ENCODE results near the gene CCDC9B.

The CCDC9B gene

DNA sequence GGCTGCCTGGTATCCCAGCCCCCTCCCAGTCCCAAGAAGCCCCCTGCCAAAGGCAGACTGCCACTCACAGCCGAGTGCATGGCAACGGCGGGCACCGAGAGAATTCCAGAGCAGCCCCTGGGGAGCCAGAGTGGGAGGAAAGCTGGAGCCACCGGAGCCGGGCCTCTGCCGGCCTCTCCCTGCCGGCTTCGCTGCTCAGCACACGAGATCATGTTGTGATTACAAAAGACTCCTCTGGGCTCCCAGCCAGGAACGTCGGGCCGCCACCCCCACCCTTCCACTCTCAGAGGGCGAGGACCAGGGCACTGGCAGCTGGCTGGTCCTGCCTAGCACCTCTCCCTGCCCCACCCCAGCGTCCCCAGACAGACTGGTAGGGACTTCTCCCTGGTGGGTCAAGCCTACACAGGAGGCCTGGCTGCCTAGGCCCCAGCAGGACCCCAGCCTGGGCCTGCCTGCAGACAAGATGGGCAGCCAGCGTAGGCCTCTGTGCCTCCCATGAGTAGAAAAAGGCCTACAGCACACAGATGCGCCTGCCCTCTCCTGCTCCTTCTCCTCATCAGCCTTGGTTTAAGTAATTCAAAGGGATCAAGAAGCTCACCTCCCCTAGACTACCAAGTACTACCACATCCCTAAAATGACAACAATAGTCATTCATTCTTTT, at the start of gene CCDC9B:
TSS of gene CCDC9B (minus strand) at position 200 of the 661 bp plus-strand sequence. CDS start at position 80, 120 bp downstream.
- DNase-seq: peak; percentile 72

DNA sequence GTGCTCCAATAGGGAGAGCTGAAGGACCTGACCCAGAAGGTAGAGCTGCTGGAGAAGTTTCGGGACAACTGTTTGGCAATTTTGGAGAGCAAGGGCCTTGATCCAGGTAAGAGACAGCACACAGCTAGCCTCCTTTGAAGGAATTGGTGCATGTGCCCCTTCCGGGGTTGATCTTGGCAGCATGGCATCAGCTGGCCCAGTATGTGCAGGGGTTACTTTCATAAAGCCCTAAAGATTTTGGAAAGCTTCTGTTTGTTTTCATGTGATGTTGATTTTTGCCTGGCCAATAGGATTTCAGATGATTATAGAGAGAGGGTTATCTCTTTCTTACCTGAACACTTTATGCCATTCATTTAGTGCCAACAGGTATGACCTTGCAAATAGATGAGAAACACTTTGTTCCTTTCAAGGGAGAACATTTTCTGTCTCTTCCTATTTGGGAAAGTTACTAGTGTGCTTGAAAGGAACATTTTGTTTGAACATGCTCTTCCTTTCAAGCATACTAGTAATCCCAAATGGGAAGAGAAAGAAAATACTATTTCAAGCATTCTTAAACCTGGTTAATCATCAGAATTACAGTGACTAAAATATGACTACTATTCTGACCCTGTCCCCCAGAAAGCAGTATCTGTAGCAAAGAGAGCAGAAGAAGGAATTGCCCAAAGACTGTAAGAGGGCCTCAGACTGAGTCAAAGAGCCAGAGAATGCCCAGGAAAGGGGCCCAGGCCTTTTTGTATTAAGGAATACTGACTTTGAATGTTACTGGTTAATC, 49.3 kb upstream of the CCDC9B start:
- DNase-seq: no peak

DNA sequence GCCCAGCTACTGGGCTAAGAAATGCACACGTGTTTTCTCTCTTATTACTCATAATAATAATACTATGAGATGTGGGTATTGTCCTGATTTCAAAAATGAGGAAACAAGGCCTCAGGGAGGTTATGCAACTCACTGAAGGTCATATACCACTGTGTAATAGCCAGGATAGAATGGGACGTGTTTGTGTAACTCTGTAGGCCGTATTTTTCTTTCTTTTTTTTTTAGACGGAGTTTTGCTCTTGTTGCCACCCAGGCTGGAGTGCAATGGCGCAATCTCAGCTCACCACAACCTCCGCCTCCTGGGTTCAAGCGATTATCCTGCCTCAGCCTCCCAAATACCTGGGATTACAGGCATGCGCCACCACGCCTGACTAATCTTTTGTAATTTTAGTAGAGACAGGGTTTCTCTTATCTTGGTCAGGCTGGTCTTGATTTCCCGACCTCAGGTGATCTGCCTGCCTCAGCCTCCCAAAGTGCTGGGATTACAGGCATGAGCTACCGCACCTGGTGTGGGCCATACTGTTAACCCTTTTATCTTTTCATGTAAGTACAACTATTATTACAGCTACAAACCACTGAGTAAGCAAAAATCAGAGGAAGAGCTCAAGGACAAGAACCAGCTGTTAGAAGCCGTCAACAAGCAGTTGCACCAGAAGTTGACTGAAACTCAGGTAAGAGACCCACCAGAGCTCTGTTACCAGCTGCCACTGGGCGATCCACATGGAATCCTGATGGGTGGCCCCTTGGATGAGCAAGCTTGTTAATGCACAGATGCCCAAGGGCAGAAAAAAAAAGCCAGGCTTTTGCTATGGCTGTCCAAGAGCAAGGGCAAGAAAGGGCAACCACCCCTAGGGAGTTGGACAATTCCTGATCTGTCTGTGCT, 48.4 kb upstream of the CCDC9B start:
- no peak for DNase-seq

DNA sequence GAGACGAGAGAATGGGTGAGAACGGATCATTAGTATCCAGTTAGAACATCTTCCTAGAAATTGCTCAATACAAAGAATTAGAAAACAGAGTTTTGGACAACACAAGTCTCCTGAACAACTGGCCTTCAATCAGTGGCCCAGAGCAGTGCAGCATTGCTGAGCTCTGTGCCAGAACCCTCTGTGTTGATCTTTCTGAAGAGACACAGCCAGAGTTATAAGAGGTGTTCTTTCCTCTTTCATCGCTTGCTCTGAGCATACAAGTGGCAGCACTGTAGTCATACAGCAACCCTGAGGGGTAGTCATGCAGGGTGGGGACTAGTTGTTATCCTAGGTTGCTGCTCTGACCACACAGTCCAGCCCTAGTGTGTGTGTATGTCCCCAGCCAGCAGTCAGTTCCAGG, 45.7 kb upstream of the CCDC9B start:
- no peak for DNase-seq

DNA sequence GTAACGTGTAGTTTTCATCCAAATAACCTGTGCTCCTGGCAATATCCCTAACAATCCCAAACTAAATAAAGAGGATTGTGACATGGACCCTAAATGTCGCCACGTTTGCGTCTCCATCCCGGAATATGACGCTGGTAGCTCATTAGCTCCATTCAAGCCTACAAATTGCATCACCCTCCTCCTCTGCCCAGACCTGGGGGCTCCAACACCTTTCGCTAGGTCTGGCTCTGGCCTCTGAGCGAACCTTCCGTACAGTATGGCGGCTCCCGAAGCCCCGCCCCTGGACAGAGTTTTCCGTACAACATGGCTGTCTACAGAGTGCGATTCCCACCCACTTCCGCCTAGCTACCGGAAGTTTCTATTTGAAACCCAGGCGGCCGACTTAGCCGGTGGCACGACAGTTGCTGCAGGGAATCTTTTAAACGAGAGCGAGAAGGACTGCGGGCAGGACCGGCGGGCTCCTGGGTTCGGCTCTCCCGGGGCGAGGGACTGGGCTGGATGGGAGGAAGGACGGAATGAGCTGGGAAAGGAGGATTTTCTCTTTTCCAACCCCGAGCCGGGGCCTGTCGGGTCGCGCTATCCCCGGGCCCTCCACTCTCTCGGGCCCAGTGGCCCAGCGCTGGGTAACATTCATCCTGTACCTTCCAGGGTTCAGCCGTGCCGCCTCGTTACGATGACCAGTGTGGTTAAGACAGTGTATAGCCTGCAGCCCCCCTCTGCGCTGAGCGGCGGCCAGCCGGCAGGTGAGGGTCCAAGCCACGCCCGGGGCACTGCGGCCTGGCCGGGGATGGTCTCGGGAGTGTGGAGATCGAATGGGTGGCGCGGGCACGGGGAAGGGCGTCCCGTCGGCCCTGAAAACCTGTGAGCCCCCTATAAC, 42.1 kb upstream of the CCDC9B start, which contains the start of gene KNSTRN:
TSS of gene KNSTRN (plus strand) at position 142 of the 877 bp plus-strand sequence. CDS start at position 257, 115 bp downstream.
- DNase-seq: peak; percentile 78

DNA sequence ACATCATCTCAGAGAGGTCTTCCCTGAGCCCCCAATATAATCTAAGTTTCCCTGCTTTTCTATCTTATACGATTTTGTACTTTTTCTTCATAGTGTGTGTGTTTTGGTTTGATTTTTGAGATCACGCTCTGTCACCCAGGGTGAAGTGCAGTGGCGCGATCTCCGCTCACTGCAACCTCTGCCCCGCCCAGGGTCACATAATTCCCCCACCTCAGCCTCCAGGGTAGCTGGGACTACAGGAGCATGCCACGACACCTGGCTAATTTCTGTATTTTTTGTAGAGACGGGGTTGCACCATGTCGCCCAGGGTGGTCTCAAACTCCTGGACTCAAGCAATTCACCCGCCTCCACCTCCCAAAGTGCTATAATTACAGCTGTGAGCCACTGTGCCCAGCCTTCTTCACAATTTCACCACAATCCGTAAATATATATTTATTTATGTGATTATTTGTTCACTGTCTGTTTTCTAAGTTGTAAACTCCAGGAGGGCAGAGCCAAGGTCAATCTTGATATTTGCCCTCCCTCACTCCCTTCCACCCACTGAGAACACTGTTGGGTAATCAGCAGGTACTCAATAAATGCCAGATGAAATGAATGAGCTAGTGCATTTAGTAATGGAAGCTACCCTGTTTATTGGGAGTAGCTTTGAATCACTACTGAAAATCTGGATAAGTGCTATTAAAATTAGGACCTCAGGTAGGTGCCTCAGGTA, 41.2 kb upstream of the CCDC9B start:
- no peak for DNase-seq

DNA sequence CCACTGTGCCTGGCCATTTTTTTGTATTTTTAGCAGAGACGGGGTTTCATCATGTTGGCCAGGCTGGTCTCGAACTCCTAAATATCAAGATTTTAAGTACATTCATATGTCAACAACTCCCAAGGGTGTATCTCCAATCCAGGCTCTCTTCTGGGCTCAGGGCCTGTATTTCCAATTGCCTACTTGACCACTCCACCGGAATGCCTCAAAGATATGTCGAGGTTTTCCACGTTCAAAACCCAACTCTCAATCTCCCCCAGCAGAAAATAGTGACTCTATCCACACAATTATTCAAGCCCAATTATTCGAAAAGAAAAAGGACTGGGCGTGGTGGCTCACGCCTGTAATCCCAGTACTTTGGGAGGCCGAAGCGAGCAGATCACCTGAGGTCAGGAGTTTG, 39.9 kb upstream of the CCDC9B start:
- no peak for DNase-seq

DNA sequence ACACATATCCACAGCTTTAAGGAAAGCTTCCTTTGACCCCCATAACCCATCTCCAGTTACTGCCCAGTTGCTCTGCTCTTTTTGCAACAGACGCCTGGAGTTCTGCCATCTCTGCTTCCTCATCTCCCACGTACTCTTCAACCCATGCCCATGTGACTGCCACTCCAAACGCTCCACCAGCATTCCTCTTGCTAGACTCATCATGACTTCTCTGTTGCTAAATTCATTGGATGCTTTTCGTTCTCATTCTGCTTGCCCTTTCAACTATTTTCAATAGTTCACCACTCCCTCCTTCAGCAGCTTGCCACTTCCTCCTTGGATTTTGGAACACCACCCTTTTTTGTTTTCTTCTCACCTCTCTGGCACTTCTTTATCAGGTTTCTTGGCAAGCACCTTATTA, 39.1 kb upstream of the CCDC9B start:
- DNase-seq: no peak

DNA sequence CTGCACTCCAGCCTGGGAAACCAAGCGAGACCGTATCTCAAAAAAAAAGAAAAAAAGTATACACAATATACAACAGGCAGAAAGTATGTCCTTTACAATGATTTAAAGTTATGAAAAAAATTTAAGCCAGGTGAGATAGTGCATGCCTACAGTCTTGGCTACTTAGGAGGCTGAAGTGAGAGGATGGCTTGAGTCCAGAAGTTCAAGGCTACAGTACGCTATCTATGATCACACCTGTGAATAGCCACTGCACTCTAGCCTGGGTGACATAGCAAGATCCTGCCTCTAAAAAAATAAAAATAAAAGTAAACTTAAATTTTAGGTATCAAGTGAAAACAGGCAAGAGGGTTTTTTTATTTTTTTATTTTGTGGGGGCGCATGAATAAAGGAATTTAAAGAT, 38.6 kb upstream of the CCDC9B start:
- DNase-seq: no peak

DNA sequence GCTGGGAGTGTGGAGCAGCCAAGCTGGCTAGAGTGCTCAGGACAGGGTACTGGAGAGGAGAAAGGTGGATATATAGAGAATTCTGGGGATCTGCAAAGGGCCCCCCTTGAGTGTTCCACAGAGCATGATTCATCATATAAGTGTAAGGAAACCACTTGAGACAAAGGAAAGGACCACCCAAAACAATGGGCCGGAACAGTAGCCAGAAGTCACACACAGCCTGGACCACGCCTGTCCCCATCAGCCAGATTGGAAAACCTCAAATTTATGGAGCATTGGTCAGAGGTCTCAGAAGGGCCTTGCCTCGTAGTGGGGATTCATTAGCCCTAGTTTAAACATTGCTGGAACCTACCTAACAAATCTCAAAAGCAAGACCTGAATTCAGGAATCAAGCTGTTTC, 36.9 kb upstream of the CCDC9B start:
- DNase-seq: no peak

DNA sequence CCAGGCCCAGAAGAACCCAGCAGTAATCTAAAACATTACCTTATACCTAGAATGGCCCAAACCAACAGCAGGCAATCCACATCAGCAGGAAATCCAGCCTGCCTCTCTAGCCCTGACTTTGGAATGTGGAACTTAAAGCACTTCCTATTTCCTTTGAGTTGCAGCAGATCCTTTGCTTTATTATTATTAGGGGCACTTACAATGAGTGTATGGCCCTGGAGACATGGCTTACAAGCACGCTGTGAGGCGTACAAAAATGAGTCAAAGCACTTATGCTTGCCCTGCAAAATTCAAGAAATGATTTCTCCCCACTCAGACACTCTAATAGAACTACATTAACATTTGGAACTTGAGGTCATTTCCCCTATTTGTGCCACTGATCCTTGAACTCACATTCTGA, 32.2 kb upstream of the CCDC9B start:
- DNase-seq: no peak

DNA sequence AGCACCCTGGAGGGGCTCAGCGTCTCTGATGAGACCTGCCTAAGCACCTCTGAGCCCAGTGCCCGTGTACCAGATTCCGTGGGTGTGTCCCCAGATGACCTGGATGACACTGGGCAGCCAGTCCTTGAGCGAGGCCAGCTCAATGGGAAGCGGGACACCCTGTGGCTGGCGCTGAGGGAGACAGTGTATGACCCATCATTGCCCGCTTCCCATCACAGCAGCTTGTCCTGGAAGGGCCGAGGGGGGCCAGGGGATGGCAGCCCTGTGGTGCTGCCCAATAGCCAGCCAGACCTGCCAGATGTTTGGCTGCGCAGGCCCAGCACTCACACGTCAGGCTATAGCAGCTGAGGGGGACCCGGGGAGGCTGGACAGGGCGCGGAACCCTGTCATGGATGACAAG, 29.2 kb upstream of the CCDC9B start:
- no peak for DNase-seq

DNA sequence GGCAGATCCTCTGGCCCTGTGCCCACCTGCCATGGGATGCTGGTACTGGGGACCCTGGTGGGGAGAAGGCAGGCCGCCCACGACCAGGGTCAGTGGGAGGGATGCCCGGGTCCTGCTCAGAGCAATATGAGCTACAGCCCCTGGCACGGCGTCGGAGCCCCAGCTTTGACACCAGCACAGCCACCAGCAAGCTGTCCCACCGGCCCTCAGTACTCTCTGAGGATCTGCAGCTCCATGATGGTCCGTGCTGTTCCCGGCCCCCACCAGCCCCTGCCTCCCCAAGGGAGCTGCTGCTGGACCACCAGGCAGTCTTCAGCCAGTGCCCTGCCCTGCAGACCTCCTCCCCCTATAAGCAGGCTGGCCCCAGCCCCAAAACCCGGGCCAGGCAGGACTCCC, 28.7 kb upstream of the CCDC9B start:
- no peak for DNase-seq

DNA sequence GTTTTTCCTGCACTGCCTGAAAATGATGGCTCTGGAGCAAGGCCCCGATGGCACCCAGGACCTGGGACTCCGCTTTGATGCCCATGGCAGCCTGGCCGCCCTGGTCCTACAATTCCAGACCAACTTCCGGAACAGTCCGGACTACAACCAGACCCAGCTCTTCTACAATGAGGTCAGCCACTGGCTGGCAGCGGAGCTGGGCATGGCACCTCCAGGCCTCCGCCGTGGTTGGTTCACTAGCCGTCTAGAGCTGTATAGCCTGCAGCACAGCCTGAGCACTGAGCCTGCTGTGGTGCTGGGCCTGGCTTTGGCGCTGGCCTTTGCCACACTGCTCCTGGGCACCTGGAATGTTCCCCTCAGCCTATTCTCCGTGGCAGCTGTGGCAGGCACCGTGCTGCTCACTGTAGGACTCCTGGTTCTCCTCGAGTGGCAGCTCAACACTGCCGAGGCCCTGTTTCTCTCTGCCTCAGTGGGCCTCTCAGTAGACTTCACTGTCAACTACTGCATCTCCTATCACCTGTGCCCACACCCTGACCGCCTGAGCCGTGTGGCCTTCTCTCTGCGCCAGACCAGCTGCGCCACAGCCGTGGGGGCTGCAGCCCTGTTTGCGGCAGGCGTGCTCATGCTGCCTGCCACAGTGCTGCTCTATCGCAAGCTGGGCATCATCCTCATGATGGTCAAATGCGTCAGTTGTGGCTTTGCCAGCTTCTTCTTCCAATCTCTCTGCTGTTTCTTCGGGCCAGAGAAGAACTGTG, 28.2 kb upstream of the CCDC9B start:
- DNase-seq: no peak

DNA sequence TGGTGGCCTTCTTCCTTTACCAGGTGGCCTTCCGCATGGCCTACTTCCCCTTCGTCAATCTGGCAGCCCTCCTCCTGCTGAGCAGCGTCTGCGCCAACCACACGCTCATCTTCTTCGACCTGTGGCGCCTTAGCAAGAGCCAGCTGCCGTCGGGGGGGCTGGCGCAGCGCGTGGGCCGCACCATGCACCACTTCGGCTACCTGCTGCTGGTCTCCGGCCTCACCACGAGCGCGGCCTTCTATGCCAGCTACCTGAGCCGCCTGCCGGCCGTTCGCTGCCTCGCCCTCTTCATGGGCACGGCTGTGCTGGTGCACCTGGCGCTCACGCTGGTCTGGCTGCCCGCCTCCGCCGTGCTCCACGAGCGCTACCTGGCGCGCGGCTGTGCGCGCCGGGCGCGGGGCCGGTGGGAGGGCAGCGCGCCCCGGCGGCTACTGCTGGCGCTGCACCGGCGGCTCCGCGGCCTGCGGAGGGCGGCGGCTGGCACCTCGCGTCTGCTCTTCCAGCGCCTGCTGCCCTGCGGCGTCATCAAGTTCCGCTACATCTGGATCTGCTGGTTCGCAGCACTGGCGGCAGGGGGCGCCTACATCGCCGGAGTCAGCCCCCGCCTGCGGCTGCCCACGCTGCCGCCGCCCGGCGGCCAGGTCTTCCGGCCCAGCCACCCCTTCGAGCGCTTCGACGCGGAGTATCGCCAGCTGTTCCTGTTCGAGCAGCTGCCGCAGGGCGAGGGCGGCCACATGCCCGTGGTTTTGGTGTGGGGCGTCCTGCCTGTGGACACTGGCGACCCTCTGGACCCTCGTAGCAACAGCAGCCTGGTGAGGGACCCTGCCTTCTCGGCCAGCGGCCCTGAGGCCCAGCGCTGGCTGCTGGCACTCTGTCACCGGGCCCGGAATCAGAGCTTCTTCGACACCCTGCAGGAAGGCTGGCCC, 27.2 kb upstream of the CCDC9B start:
- DNase-seq: no peak

DNA sequence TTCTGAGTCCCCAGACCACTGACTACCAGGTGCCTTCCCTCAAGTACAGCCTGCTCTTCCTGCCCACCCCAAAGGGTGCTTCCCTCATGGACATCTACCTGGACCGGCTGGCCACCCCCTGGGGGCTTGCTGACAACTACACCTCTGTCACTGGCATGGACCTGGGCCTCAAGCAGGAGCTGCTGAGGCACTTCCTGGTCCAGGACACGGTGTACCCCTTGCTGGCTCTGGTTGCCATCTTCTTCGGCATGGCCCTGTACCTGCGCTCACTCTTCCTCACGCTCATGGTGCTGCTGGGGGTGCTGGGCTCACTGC, 26.6 kb upstream of the CCDC9B start:
- no peak for DNase-seq

DNA sequence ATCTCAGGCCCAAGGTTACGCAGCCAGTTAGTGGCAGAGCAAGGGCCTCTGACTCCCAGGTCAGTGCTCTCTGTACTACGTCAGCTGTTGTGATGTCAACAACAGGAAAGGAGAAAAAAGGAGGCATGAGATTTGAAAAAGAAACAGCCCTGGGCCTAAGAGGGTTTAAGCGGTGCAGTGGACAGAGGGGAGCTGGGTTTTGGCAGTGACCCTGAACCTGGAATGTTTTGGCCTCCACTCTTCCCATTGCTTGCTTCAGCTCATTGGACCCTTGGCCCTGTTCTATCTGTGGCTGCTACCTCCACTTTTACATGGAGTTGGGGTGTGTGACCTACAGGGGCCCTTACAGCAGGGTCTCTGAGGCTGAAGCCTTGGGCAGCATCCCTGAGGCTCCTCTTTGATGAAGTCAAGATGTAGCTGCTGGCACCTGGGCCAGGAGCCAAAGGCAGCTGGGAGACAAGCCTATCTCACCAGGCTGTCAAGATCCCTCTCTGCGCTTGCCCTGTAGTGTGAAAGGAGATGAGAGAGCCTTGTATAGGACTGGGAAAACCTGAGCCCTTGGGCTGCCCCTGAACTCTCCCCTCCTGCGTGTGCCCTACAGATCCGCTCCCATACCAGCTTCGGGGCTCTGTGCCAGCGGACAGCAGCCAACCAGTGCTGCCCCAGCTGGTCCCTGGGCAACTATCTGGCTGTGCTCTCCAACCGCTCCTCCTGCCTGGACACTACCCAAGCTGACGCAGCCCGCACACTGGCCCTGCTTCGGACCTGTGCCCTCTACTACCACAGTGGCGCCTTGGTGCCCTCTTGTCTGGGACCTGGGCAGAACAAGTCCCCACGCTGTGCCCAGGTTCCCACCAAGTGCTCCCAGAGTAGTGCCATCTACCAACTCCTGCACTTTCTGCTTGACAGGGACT, 26.0 kb upstream of the CCDC9B start:
- no peak for DNase-seq

DNA sequence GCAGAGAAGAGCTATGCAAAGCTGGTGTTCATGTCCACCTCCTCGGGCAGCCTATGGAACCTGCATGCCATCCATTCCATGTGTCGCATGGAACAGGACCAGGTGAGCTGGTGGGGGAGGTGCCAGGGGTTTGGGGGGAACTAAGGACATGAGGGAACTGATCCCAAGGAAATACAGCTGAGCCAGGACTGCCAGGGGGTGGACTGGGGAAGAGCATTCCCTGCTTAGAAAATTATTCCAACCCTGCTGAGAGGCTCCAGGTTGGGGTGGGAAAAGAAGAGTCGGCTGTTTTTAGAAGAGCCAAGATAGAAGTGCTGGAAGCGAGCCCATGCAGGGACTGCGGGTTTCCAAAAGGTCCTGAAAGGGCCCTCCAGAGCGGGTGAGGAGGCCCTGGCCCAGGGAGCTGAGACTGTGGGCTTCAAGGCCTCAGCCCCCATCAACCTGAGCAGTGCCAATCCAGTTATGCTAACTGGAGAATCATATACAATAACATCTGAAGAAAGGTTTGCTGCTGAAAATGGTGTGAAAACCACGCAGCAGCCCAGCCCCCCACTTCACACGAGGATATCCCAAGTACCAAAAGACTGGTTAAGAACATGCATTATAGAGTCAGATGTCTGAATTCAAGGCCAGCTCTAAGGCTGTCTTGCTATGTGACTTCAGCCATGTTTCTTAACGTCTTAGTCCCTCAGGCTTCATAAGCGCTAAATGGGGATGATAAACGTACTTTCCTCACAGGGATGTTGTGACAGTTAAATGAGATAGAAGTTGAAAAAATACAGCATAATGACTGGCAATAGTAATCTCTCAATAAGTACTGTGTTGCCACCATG, 25.1 kb upstream of the CCDC9B start:
- DNase-seq: no peak

Data from NCI-H1105 (cell line).